K562 (cell line): ENCODE measurements around the gene LCA5L. TPM values are rescaled to one million over a fixed set of nuclear protein-coding genes. Genes with fewer than 3 reads are reported as not detected.

Experiments used
- ATF1 ChIP-seq, 2 experiments: fragments of 450-650 bp in 1 of 2; IDR thresholded peaks; 2 replicates each; pipeline ENCODE4 v1.6.1; 2016; ENCODE audit warnings: missing compliant biosample characterization in 1 of 2, missing genetic modification characterization in 1 of 2
- ATF6 ChIP-seq: sonication (generic); formaldehyde crosslinking; IDR thresholded peaks from 2 replicates; pipeline ENCODE4 v1.4.0; 2020; ENCODE audit warnings: mild to moderate bottlenecking, missing genetic modification reagents
- BHLHE40 ChIP-seq: IDR thresholded peaks from 2 replicates; pipeline ENCODE4 v1.6.1; 2011; ENCODE audit warnings: low read length, improper control_type of control experiment
- CEBPG ChIP-seq, 3 experiments: fragments of 200-800 bp in 1 of 3; sonication (Bioruptor generic) in 1 of 3; sonication (generic) in 1 of 3; formaldehyde crosslinking in 1 of 3; IDR thresholded peaks in 2 of 3; conservative IDR thresholded peaks in 1 of 3; 2 replicates each; pipeline versions ENCODE4 v1.6.1 to v1.8.0; 2016 to 2022; ENCODE audit warnings: missing compliant biosample characterization in 2 of 3, missing genetic modification characterization in 2 of 3, mild to moderate bottlenecking in 1 of 3, missing genetic modification reagents in 1 of 3
- CTCF ChIP-seq, 3 experiments: IDR thresholded peaks in 2 of 3; conservative IDR thresholded peaks in 1 of 3; 2 replicates each; pipeline ENCODE4 v1.5.1; 2011 to 2012; ENCODE audit warnings: low read length in 3 of 3, mild to moderate bottlenecking in 3 of 3, control low read depth in 2 of 3, improper control_type of control experiment in 1 of 3, inconsistent platforms in 1 of 3, low read depth in 1 of 3, mixed read lengths in 1 of 3, moderate library complexity in 1 of 3; ENCODE audit not compliant: insufficient read depth in 2 of 3
- E2F6 ChIP-seq, 2 experiments: IDR thresholded peaks; 2 replicates each; pipeline ENCODE4 v1.6.1; 2011; ENCODE audit warnings: borderline replicate concordance in 1 of 2, control low read depth in 1 of 2, low read depth in 1 of 2, low read length in 1 of 2, mild to moderate bottlenecking in 1 of 2, mixed read lengths in 1 of 2, moderate library complexity in 1 of 2; ENCODE audit not compliant: insufficient read depth in 1 of 2, insufficient read length in 1 of 2, poor library complexity in 1 of 2, severe bottlenecking in 1 of 2; ENCODE audit errors: extremely low read depth in 1 of 2
- ETV1 ChIP-seq: fragments of 450-650 bp; conservative IDR thresholded peaks from 2 replicates; pipeline ENCODE4 v1.6.1; 2016; ENCODE audit warnings: missing genetic modification characterization, control low read depth, low read depth, missing compliant biosample characterization
- L3MBTL2 ChIP-seq: fragments of 450-650 bp; IDR thresholded peaks from 2 replicates; pipeline ENCODE4 v1.6.1; 2016; ENCODE audit warnings: mild to moderate bottlenecking, moderate library complexity
- MED1 ChIP-seq: sonication (generic); formaldehyde crosslinking; IDR thresholded peaks from 2 replicates; pipeline ENCODE4 v1.8.1; 2023; ENCODE audit warnings: missing genetic modification reagents, borderline replicate concordance
- MTA3 ChIP-seq: fragments of 450-650 bp; formaldehyde crosslinking; IDR thresholded peaks from 2 replicates; pipeline ENCODE4 v1.6.1; 2017; ENCODE audit warnings: mild to moderate bottlenecking, borderline replicate concordance
- POLR2A ChIP-seq: fragments of 450-650 bp; conservative IDR thresholded peaks from 2 replicates; pipeline ENCODE4 v1.6.1; 2016
- ZNF311 ChIP-seq: fragments of 250-450 bp; sonication (Bioruptor Pico); IDR thresholded peaks from 2 replicates; pipeline ENCODE4 v1.4.0; 2020; ENCODE audit warnings: mild to moderate bottlenecking, moderate library complexity
- ZNF764 ChIP-seq: fragments of 250-450 bp; sonication (Bioruptor Pico); IDR thresholded peaks from 2 replicates; pipeline ENCODE4 v1.4.0; 2020; ENCODE audit warnings: low read depth, mild to moderate bottlenecking, moderate library complexity
- polyA plus RNA-seq, 8 experiments: library from polyadenylated mRNA; depleted of rRNA in 4 of 8; stranded (reverse) in 5 of 8; unstranded in 3 of 8; fragments of >200 nt; fragmentation: Nextera tagmentation in 2 of 8; fragmentation: Illumina TruSeq in 1 of 8; extraction: Ambion mirVana in 2 of 8; extraction: Trizol in 1 of 8; gene quantifications; 2 replicates each; pipeline versions ENCODE4 v1.2.1 to v1.2.3, GENCODE V29; 2011 to 2014; ENCODE audit warnings: inconsistent platforms in 1 of 8, missing spikeins in 1 of 8
- total RNA-seq, 7 experiments: library from RNA; depleted of rRNA in 6 of 7; stranded (reverse); fragments of >200 nt in 6 of 7; fragmentation: Illumina TruSeq in 2 of 7; extraction: Trizol in 2 of 7; gene quantifications; 2 replicates each; pipeline versions ENCODE4 v1.2.1 to v1.2.3, GENCODE V29; 2011 to 2021; ENCODE audit warnings: low replicate concordance in 1 of 7

Gene LCA5L
- total and polyA plus RNA-seq, 9 of the 15 experiments (the other 6 are each of a cell fraction or from before 2014, with no cell fraction given), result 1.8 to 4.9 (median 3.8) TPM

- TF ChIP-seq ETV1, result no peak
- no peak for TF ChIP-seq POLR2A
- no peak for TF ChIP-seq CEBPG (CRISPR knock-in tag; IDR thresholded peaks at IDR 0.05)
- TF ChIP-seq CEBPG (tag; conservative IDR thresholded peaks at IDR 0.05 in 1 of 2, IDR thresholded peaks at IDR 0.05 in 1 of 2), result no peak
- peak in 1 of 2 experiments; percentile 16 for TF ChIP-seq E2F6 (IDR thresholded peaks at IDR 0.05; ENCODE audit: borderline replicate concordance in 1 of 2, extremely low read depth in 1 of 2, insufficient read depth in 1 of 2, insufficient read length in 1 of 2, low read depth in 1 of 2, low read length in 1 of 2, poor library complexity in 1 of 2, severe bottlenecking in 1 of 2)
- TF ChIP-seq MTA3, result no peak
- no peak for TF ChIP-seq ATF6 (CRISPR knock-in tag)
- peak; percentile 69 for TF ChIP-seq BHLHE40
- TF ChIP-seq ZNF311, result no peak
- TF ChIP-seq ZNF764 (CRISPR knock-in tag), result peak; percentile 50; the same call in 1 of the 2 replicates
- no peak for TF ChIP-seq ATF1 (CRISPR knock-in tag; IDR thresholded peaks at IDR 0.05)
- TF ChIP-seq ATF1 (tag; IDR thresholded peaks at IDR 0.05), result no peak
- peak; percentile 40 to 67 (median 67); a peak in 5 of 6 replicates for TF ChIP-seq CTCF (IDR thresholded peaks at IDR 0.05 in 2 of 3, conservative IDR thresholded peaks at IDR 0.05 in 1 of 3; ENCODE audit: insufficient read depth in 2 of 3, low read depth in 1 of 3, low read length in 3 of 3)
- TF ChIP-seq MED1 (CRISPR knock-in tag), result no peak
- TF ChIP-seq L3MBTL2, result peak; percentile 56; the same call in 1 of the 2 replicates
Observed at GRCh38 chr21:39373634-39374033, 71.9 kb downstream of the LCA5L start (continued).
